GM21423 (cell line): ENCODE results near the gene GABBR2.
A peak's percentile ranks its signal among the peaks of the same experiment; 100 is the strongest.

Experiments used
- ATAC-seq: cut with Tn5 transposase; IDR thresholded peaks from one replicate; pipeline ENCODE4 v1.9.1; 2021; ENCODE audit warnings: mild to moderate bottlenecking, moderate library complexity; ENCODE audit not compliant: unreplicated experiment

Gene GABBR2

GRCh38 chr9:98331536-98332259, 377.0 kb downstream of the GABBR2 start:
- ATAC-seq = no peak

DNA sequence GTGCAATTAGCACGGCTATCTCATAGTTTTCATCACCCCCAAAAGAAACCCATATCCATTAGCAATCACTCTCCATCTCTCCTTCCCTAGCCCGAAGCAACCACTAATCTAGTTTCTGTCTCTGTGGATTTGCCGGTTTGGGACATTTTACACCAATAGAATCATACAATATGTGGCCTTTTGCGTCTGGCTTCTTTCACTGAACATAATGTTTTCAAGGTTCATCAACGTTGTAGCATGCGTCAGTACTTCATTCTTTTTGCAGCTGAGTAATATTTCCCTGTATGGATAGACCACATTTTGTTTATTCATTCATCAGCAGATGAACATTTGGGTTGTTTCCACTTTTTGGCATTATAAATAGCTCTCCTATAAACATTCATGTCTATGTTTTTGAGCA, 377.9 kb downstream of the GABBR2 start:
- ATAC-seq = no peak

DNA sequence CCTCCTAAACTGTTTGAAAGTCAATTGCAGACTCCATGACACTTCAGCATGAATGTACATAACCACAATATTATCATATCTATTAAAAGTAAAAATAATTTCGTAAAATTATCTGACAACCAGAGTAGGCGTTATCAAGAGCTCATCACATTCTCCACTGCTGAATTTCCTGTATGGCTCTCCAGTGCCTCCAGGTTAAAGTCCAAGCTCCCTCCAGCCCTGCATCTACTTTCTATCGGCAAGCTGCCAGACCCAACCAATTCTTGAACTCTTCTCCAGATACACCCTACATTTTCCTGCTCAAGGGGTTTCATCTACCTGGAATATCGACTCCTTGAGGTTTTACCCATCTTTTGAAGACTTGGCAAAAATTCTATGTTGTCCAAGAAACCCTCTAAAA, 378.8 kb downstream of the GABBR2 start:
- no peak for ATAC-seq

- no peak for ATAC-seq
These were observed 379.5 kb downstream of the GABBR2 start for GRCh38 chr9:98329281-98329680.

DNA sequence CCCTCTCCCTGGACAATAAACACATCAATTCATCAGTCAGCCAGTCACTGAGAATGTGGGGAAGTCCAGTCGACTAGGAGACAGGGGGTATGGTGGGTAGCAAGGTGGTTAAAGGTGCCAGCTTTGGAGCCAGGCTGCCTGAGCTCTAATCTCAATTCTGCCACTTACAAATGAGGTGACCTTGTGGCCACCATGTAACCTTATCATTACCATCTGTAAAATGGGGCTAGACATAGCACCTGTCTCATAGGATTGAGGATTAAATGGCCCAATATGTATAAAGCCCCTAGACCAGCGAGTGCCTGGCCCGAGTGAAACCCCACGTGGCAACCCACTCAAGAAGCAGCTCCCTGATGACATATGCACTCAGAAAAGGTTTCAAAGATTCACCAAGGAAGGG, 380.0 kb downstream of the GABBR2 start:
- no peak for ATAC-seq

GRCh38 chr9:98328141-98328540, 380.6 kb downstream of the GABBR2 start:
- no peak for ATAC-seq

DNA sequence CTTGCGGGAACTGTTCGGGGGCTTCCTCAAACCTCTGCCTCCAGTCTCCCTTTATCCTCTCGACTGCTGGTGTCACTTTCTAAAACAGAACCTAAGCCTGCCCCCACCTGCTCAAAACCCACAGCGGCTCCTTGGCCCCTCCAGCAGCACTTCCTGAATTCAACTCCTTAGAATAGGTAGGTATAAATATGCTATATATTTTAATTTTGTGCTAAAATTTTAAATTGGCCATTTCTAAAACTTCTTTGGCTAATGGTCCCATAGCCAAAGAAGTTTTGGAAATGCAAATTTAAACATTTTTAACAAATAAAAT, 381.5 kb downstream of the GABBR2 start:
- no peak for ATAC-seq

DNA sequence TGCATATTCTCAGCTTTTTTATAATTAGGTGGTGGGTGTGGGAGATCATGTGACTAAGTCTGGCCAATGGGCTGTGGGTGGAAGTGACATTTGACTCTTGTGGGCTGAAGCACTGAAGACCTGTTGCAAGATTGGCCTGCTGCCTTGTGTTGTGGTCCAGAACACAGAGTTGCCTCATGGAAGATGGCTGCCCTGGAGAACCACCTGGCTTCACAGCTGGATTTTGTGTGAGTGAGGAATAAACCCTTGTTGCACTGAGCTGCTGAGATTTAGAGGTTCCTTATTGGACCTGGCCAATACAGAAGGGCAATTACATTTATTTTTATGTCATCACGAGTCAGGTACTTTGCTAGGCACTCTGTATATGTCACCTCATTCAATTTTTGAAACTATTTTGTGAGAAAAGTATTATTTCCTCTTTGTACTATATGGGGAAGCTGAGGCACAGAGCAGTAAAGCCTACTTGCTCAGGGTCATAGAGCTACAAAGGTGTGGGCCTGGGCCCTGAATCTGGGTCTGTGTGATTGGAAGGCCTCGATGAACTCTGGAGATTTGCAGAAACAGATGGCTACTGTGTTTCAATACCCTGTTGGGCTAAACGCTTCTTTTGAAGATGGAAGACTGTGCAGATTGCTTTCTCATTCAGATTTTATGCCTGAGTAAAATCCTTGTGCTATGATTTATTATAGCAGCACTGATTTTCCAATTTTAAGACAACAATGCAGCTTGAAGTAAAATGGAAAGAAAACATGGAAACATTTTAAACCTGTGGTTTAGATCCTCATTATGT, 382.1 kb downstream of the GABBR2 start:
- ATAC-seq = no peak

DNA sequence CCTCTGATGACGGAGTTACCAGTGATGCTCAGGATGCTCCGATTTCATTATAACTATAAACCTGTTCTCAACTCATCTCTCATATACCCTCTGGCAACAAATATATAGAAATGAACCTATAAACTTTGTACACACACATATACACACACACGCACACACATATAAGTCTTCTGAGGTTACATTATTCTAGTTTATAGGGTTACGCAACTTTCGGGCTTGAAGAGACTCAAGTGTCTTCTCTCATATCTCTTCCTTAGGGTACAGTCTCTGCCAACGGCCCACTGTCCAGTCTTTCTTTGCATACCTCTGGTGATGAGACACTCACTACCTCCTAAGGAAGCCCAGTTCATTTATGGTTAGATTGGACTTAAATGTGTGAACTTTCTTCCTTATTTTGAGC, 383.9 kb downstream of the GABBR2 start:
- no peak for ATAC-seq

DNA sequence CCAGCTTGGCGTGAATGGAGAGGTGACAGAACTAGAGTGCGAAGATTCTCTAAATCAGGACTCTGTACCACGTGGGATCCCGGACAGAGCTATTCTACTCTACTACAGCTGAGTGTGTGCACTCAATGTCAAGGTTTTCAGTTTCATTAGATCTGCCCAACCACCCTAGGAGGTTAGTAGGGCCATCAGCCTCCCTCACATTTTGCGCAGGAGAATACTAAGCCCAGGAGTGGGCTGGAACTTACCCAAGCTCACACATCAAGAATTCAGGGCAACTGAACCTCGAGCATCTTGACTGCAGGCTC, 385.0 kb downstream of the GABBR2 start:
- ATAC-seq = no peak

DNA sequence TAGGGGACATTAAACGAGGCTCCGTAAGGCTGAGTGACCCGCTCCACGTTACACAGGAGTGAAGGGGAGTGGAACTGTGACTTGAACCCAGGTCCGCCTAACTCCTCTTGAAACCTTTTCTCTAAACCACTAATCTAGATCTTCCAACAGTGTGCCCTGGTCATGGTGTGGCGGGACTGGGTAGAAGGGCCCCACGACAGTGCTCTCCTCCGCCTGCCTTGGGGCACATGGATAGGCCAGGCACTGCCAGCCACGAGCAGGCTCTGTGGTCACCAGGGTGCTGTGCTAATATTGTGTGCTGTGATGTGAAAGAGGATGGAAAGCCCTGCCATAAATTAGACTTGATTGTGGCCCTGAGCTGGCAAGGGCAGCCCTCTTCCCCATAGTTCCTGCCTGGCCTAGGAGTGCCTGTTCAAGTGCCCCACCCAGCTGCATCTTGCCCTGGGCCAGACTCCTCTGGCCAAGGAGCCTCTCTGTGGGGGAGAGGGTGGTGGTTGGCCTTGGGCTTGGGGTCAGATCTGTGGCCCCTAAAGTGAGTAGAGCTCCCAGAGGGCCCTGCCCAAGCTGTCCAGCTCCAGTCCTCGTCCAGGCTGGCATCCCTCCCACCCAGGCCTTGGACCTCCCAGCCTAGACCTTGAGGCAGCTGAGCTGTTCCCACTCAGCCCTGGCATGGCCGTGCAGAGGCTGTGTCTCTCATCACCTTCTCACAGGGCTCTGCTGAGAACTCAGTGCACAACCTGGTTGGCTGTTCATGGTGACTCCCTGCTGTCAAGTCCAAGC, 385.5 kb downstream of the GABBR2 start:
- no peak for ATAC-seq

- ATAC-seq = no peak
These were observed 387.5 kb downstream of the GABBR2 start for GRCh38 chr9:98321269-98321668.

DNA sequence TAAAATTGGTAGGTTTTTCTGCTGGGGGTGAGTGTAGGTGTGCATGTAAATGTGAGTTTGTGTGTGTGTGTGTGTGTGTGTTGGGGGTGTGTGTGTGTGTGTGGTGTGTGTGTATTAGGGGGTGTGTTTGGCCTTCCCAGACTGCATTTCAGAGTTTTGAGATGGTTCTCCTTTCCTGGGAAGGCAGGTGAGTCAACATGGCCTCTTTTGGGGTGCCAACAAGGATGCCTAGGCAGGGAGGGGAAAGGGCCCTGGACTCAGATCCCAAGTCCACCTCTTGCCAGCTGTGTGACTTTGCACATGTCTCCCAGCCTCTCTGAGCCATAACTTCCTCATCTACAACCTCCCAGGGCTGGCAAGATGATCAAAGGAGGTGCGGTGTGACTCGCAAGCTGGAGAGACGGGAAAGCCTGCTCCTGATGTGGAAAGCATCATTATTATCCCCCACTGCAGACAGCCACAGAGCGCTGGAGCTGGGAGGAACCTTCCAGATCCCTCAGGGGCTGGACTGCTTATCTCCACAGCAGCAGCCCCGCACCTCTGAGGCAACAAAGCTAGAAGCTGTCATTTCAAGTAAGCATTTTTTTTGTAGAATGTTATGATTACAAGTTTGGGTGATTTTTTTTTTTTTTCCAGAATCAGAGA, 389.8 kb downstream of the GABBR2 start:
- no peak for ATAC-seq

DNA sequence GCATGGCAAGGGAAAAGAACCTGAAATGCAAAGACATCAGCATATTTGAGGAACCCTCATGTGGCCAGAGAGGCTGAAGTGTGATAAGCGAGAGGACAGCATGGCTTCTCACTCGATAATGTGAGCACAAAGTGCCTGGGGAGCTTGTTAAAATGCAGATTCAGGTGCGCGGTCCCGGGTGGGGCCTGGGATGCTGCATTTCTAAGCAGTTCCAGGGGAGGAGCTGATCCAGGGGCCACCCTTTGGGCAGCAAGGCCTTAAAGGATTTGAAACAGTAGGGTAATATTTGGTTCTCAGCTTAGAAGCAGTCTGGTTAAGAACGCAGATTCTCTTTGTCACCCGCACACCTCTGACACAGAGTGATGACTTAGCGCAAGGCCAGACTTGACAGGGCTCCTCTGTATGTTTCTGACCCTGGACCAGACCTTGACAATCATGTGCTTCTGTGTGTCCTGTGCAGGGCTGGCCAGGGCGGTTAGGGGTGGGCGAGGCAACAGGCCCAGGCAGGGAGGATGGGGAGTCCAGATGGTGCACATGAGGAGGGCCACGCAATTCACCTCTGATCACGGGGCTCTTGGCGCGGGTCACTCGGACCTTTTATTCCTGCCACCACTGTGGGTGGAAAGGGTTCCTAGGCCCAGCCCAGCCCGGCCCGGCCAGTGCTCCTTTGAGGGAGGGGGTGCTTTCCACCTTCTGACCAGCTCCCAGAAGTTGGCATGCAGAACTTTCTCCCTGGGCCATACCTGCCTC, 390.5 kb downstream of the GABBR2 start:
- no peak for ATAC-seq

GRCh38 chr9:98317134-98317857, 391.4 kb downstream of the GABBR2 start:
- no peak for ATAC-seq

- no peak for ATAC-seq
These were observed 392.1 kb downstream of the GABBR2 start for GRCh38 chr9:98316445-98317133.

DNA sequence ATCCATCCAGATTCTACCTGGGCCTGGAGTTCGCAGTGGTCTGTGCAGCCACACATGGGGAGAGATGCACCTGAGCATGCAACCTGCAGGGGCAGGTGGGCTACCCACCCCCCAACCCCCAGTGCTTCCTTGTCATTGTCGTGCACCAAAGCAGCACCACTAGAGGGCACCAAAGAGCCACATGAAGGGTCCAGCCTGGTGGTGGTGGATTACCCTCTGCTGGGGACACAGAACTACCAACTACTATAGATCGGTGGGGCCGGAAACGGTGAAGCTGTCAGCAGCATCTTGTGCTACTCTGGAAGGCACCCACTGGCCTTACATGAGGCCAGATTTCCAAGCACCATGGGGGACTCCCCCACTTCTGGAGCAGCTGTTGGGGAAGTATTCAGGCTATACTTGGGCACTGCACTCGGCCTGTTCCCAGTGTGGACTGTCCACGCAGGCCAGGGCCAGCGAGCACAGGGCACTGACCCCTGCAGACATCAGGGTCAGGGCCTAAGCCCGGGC, 393.1 kb downstream of the GABBR2 start:
- ATAC-seq = peak; percentile 67

DNA sequence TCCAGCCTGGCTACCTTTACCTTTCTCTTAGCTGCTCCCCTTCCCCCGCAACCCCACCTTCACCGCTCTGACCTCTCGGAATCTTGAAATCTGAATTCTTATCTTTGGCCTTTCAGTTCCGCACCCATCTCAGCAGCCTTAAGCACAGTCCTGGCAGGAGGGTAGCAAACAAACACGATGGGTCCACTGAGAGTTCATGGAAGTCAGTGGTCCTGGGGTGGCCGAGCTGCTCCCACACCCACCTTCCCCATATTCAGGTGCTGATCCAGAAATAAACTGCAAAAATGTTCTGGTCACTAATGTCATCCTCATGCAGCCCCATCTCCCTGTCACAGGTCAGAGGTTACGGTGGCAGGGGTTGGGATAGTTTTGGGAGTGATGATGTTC, 393.7 kb downstream of the GABBR2 start:
- ATAC-seq = no peak

DNA sequence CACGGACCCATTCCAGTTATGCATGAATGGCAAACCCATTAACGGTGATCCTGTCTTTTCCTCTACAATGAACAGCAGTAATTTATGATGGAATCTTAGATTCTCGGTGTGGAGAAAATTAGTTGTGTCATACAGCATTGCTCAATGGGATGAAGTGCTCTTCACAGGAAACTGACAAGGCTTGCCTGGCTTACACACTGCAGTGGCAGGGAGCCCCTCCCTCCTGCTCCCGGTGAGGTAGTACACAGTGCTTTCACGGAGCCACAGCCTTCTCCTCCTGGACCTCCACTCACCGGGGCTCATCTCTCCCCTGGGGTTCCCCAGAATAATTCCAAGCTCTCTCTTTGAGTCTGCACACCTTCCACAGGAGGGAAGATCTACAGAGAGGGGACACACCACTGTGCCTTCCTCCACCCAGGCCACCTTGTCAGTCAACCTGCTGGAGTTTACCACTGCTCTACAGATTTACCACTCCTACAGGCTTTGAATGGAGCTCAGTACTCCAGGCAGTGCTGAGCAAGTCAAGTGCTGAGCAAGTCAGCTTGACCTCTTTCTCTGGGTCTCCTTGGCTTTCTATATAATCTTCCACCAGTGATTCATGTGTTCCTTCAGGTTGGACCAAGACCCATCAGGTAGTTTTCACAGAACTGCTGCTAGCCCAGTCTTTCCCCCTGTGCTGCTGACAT, 394.2 kb downstream of the GABBR2 start:
- no peak for ATAC-seq
